Erythroblast (primary cell): ENCODE results near the gene IL1RL1.

Source experiments
- GATA1 ChIP-seq: IDR thresholded peaks from 2 replicates; pipeline ENCODE4 v1.6.1; 2011; ENCODE audit warnings: low read depth, mild to moderate bottlenecking, control low read depth, low read length, moderate library complexity
- POLR2A ChIP-seq: IDR thresholded peaks from 2 replicates; pipeline ENCODE4 v1.6.1; 2011; ENCODE audit warnings: mild to moderate bottlenecking, low read length

- no peak for TF ChIP-seq POLR2A
- TF ChIP-seq GATA1, result no peak
Measured at GRCh38 chr2:102289129-102289528, 22.2 kb upstream of the IL1RL1 start.
